ENCODE results near the gene SDC1. TPM values are rescaled to one million over a fixed set of nuclear protein-coding genes. Genes with fewer than 3 reads are reported as not detected.

Gene SDC1
- total RNA-seq, 2 experiments from 2014 or later = 0.10 TPM; not detected in 1

DNA sequence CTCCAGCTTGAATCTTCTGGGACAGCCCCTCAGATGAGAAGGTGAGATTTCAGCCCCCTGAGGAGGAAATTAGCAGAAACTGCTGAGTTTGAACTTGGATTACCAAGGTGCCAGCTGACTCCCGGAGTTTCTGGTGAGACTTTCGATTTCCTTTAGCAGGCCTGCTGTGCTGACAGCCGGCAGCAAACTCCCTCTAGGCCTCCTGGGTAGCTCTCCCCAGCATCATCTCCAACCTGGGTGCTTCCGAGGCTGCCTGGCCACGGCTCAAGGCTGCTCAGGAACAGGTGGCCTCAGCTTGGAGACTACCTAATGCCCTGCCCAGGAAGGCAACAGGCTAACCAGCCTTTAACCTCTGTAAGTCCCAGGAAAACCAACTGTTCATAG, 16.5 kb downstream of the SDC1 start:
- BruUV-seq (replicated peaks) = no TSS peak
- Histone ChIP-seq H3K4me1 (ENCODE audit: insufficient read depth, low read length, poor library complexity, severe bottlenecking) (peaks cover 28% of the 10 kb centered on the region), H4K20me1 (ENCODE audit: insufficient read depth, low read length) (no peaks in the 10 kb centered on the region), H3K4me2 (ENCODE audit: low read length) (no peak overlapping the region), H3K79me2 (ENCODE audit: insufficient read depth, low read depth, low read length) (no peaks in the 10 kb centered on the region), H3K9me3 (ENCODE audit: low read length) (no peaks in the 10 kb centered on the region), H3K9me2 (ENCODE audit: insufficient read depth, low read length) (no peaks in the 10 kb centered on the region), H3K36me3 (ENCODE audit: insufficient read depth, low read length) (no peaks in the 10 kb centered on the region), H3K4me3 (ENCODE audit: low read depth, low read length, poor library complexity, severe bottlenecking) (no peak overlapping the region), H2AFZ (ENCODE audit: low read length) (no peak overlapping the region), H3K27ac (ENCODE audit: low read depth, low read length, poor library complexity, severe bottlenecking) (no peak overlapping the region)
- CTCF ChIA-PET (ENCODE audit: unreplicated experiment) = no interaction called here
- intact Hi-C loops (cut with micrococcal nuclease; ENCODE audit: unreplicated experiment) = no loop called here
- no peak for TF ChIP-seq EZH2phosphoT487 (IDR thresholded peaks at IDR 0.05; ENCODE audit: borderline replicate concordance, low read depth, low read length)
- TF ChIP-seq, protein P1, sequence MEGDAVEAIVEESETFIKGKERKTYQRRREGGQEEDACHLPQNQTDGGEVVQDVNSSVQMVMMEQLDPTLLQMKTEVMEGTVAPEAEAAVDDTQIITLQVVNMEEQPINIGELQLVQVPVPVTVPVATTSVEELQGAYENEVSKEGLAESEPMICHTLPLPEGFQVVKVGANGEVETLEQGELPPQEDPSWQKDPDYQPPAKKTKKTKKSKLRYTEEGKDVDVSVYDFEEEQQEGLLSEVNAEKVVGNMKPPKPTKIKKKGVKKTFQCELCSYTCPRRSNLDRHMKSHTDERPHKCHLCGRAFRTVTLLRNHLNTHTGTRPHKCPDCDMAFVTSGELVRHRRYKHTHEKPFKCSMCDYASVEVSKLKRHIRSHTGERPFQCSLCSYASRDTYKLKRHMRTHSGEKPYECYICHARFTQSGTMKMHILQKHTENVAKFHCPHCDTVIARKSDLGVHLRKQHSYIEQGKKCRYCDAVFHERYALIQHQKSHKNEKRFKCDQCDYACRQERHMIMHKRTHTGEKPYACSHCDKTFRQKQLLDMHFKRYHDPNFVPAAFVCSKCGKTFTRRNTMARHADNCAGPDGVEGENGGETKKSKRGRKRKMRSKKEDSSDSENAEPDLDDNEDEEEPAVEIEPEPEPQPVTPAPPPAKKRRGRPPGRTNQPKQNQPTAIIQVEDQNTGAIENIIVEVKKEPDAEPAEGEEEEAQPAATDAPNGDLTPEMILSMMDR (conservative IDR thresholded peaks at IDR 0.05; ENCODE audit: low read length) = no peak
- DNase-seq (ENCODE audit: low spot score) = peak; percentile 27
- POLR2A ChIA-PET = no interaction called here

DNA sequence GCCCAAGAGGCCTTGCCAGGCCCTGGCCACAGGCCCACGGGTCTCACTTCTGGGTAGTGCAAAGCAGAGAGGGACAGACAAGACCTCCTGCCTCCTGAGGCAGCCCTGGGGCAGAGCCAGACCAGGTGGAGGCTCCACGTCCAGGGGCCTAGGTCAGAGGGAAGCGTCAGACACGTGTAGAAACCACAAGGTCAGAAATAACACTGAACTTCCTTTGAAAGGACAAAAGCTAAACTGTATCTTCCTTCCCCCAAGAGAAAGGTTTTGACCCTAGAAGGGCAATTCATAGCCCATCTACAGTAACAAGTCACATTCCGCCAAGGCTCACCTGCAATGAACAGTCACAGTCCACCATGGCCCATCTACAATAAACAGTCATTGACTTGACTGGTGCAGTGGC, 17.9 kb downstream of the SDC1 start:
- no peak overlapping the region for H3K27ac ChIP-seq (ENCODE audit: low read depth, low read length, poor library complexity, severe bottlenecking)
- no TSS peak for BruUV-seq (replicated peaks)
- no peak overlapping the region for H2AFZ ChIP-seq (ENCODE audit: low read length)
- H4K20me1 ChIP-seq (ENCODE audit: insufficient read depth, low read length) = no peaks in the 10 kb centered on the region
- ChIA-PET POLR2A (interaction anchor here (0.6 kb wide), 1 partner anchor 50 kb away, joined by 3 read pairs; no protein-coding TSS in a partner anchor), CTCF (ENCODE audit: unreplicated experiment) (no interaction called here)
- H3K4me3 ChIP-seq (ENCODE audit: low read depth, low read length, poor library complexity, severe bottlenecking) = no peak overlapping the region
- no peak for TF ChIP-seq EZH2phosphoT487 (IDR thresholded peaks at IDR 0.05; ENCODE audit: borderline replicate concordance, low read depth, low read length)
- TF ChIP-seq, protein P1 (conservative IDR thresholded peaks at IDR 0.05; ENCODE audit: low read length) = no peak
- no peaks in the 10 kb centered on the region for H3K36me3 ChIP-seq (ENCODE audit: insufficient read depth, low read length)
- intact Hi-C loops (cut with micrococcal nuclease; ENCODE audit: unreplicated experiment) = no loop called here
- H3K79me2 ChIP-seq (ENCODE audit: insufficient read depth, low read depth, low read length) = no peaks in the 10 kb centered on the region
- H3K4me1 ChIP-seq (ENCODE audit: insufficient read depth, low read length, poor library complexity, severe bottlenecking) = peaks cover 13% of the 10 kb centered on the region
- H3K9me2 ChIP-seq (ENCODE audit: insufficient read depth, low read length) = no peaks in the 10 kb centered on the region
- H3K9me3 ChIP-seq (ENCODE audit: low read length) = no peaks in the 10 kb centered on the region
- peak; percentile 62 for DNase-seq (ENCODE audit: low spot score)
- H3K4me2 ChIP-seq (ENCODE audit: low read length) = no peak overlapping the region

DNA sequence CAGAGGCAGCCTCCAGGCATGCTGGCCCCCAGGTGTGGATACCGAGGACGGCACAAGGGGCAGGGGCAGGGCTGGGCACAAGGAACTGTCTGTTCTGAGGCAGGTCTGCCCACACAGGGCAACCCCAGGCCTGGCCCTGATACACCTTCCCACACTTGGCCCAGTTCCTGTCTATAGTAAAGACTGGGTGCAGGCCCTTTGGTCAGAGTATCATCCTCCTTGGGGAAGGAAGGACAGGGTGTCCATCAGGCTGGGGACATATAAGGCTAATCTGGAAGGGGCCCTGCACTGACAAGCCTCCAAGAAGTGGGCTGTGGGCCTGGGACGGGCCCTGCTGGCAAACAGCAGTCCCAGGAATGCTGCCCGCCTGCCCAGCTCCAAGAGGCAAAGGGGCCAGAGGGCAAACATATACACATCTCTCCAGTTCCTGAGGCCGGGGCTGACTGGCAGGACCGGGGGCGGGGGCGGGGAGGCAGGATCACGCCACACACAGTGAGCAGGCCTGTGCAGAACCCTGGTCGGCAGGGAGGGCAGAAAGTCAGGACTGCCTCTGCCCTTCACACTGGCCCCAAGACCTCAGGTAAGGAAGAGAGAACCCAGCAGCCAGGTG, 18.9 kb downstream of the SDC1 start:
- TF ChIP-seq, protein P1 (conservative IDR thresholded peaks at IDR 0.05; ENCODE audit: low read length) = no peak
- no peak for TF ChIP-seq EZH2phosphoT487 (IDR thresholded peaks at IDR 0.05; ENCODE audit: borderline replicate concordance, low read depth, low read length)
- no peak overlapping the region for H3K27ac ChIP-seq (ENCODE audit: low read depth, low read length, poor library complexity, severe bottlenecking)
- no peaks in the 10 kb centered on the region for H3K36me3 ChIP-seq (ENCODE audit: insufficient read depth, low read length)
- H3K9me2 ChIP-seq (ENCODE audit: insufficient read depth, low read length) = no peaks in the 10 kb centered on the region
- no peak for DNase-seq (ENCODE audit: low spot score)
- intact Hi-C loops (cut with micrococcal nuclease; ENCODE audit: unreplicated experiment) = no loop called here
- H3K9me3 ChIP-seq (ENCODE audit: low read length) = no peaks in the 10 kb centered on the region
- peaks cover 13% of the 10 kb centered on the region for H3K4me1 ChIP-seq (ENCODE audit: insufficient read depth, low read length, poor library complexity, severe bottlenecking)
- no peak overlapping the region for H3K4me2 ChIP-seq (ENCODE audit: low read length)
- ChIA-PET POLR2A (no interaction called here), CTCF (ENCODE audit: unreplicated experiment) (no interaction called here)
- no peak overlapping the region for H2AFZ ChIP-seq (ENCODE audit: low read length)
- H4K20me1 ChIP-seq (ENCODE audit: insufficient read depth, low read length) = no peaks in the 10 kb centered on the region
- no TSS peak for BruUV-seq (replicated peaks)
- no peak overlapping the region for H3K4me3 ChIP-seq (ENCODE audit: low read depth, low read length, poor library complexity, severe bottlenecking)
- no peaks in the 10 kb centered on the region for H3K79me2 ChIP-seq (ENCODE audit: insufficient read depth, low read depth, low read length)
